ENCODE results near the gene ZC2HC1B. TPM values are rescaled to one million over a fixed set of nuclear protein-coding genes. Genes with fewer than 3 reads are reported as not detected.

Gene ZC2HC1B
- total and polyA plus RNA-seq, 10 of the 15 experiments (the other 5 are each of a cell fraction or from before 2014, with no cell fraction given): 0.09 to 0.36 (median 0.31) TPM; not detected in 5

- FAIRE-seq (no peak), DNase-seq (ENCODE audit: low read depth, low spot score) (no peak), ATAC-seq (no peak)
- no peaks in the 10 kb centered on the region for H4K20me1 ChIP-seq (ENCODE audit: control insufficient read depth, insufficient read depth)
- TF ChIP-seq EED (IDR thresholded peaks at IDR 0.05; ENCODE audit: low read depth): no peak
- TF ChIP-seq FOXK2 (IDR thresholded peaks at IDR 0.05): no peak
- no peak for TF ChIP-seq SUPT20H (IDR thresholded peaks at IDR 0.05; ENCODE audit: borderline replicate concordance, control insufficient read depth, low read depth, low read length)
- TF ChIP-seq, protein P1, sequence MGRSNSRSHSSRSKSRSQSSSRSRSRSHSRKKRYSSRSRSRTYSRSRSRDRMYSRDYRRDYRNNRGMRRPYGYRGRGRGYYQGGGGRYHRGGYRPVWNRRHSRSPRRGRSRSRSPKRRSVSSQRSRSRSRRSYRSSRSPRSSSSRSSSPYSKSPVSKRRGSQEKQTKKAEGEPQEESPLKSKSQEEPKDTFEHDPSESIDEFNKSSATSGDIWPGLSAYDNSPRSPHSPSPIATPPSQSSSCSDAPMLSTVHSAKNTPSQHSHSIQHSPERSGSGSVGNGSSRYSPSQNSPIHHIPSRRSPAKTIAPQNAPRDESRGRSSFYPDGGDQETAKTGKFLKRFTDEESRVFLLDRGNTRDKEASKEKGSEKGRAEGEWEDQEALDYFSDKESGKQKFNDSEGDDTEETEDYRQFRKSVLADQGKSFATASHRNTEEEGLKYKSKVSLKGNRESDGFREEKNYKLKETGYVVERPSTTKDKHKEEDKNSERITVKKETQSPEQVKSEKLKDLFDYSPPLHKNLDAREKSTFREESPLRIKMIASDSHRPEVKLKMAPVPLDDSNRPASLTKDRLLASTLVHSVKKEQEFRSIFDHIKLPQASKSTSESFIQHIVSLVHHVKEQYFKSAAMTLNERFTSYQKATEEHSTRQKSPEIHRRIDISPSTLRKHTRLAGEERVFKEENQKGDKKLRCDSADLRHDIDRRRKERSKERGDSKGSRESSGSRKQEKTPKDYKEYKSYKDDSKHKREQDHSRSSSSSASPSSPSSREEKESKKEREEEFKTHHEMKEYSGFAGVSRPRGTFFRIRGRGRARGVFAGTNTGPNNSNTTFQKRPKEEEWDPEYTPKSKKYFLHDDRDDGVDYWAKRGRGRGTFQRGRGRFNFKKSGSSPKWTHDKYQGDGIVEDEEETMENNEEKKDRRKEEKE (IDR thresholded peaks at IDR 0.05): no peak
- TF ChIP-seq IKZF2 (IDR thresholded peaks at IDR 0.05): no peak
- TF ChIP-seq RCOR1 (conservative IDR thresholded peaks at IDR 0.05; ENCODE audit: low read depth, low read length): no peak
- TF ChIP-seq CREM (IDR thresholded peaks at IDR 0.05; ENCODE audit: low read depth): no peak
- TF ChIP-seq SMARCA5 (IDR thresholded peaks at IDR 0.05): no peak
- TF ChIP-seq, protein P2, sequence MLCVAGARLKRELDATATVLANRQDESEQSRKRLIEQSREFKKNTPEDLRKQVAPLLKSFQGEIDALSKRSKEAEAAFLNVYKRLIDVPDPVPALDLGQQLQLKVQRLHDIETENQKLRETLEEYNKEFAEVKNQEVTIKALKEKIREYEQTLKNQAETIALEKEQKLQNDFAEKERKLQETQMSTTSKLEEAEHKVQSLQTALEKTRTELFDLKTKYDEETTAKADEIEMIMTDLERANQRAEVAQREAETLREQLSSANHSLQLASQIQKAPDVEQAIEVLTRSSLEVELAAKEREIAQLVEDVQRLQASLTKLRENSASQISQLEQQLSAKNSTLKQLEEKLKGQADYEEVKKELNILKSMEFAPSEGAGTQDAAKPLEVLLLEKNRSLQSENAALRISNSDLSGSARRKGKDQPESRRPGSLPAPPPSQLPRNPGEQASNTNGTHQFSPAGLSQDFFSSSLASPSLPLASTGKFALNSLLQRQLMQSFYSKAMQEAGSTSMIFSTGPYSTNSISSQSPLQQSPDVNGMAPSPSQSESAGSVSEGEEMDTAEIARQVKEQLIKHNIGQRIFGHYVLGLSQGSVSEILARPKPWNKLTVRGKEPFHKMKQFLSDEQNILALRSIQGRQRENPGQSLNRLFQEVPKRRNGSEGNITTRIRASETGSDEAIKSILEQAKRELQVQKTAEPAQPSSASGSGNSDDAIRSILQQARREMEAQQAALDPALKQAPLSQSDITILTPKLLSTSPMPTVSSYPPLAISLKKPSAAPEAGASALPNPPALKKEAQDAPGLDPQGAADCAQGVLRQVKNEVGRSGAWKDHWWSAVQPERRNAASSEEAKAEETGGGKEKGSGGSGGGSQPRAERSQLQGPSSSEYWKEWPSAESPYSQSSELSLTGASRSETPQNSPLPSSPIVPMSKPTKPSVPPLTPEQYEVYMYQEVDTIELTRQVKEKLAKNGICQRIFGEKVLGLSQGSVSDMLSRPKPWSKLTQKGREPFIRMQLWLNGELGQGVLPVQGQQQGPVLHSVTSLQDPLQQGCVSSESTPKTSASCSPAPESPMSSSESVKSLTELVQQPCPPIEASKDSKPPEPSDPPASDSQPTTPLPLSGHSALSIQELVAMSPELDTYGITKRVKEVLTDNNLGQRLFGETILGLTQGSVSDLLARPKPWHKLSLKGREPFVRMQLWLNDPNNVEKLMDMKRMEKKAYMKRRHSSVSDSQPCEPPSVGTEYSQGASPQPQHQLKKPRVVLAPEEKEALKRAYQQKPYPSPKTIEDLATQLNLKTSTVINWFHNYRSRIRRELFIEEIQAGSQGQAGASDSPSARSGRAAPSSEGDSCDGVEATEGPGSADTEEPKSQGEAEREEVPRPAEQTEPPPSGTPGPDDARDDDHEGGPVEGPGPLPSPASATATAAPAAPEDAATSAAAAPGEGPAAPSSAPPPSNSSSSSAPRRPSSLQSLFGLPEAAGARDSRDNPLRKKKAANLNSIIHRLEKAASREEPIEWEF (IDR thresholded peaks at IDR 0.05; ENCODE audit: insufficient replicate concordance, low read depth, low read length): no peak
- no peak for TF ChIP-seq NFIC (IDR thresholded peaks at IDR 0.05; ENCODE audit: low read depth, low read length)
- TF ChIP-seq RFX5 (IDR thresholded peaks at IDR 0.05; ENCODE audit: low read depth, low read length): no peak
- TF ChIP-seq SMAD5 (IDR thresholded peaks at IDR 0.05; ENCODE audit: low read depth): no peak
- TF ChIP-seq TCF7 (IDR thresholded peaks at IDR 0.05; ENCODE audit: borderline replicate concordance): no peak
- no peak for TF ChIP-seq TCF12 (IDR thresholded peaks at IDR 0.05; ENCODE audit: low read depth, low read length)
- TF ChIP-seq CBX3 (IDR thresholded peaks at IDR 0.05; ENCODE audit: borderline replicate concordance, low read depth): no peak
- no peak for TF ChIP-seq JUNB (IDR thresholded peaks at IDR 0.05)
- TF ChIP-seq ZNF622 (IDR thresholded peaks at IDR 0.05): no peak
- TF ChIP-seq NRF1 (conservative IDR thresholded peaks at IDR 0.05; ENCODE audit: low read depth, low read length): no peak
- no peaks in the 10 kb centered on the region for H3K4me1 ChIP-seq (ENCODE audit: control insufficient read depth, insufficient read depth, low read length)
- WGBS (ENCODE audit: insufficient coverage, insufficient replicate concordance, low lambda C conversion rate, missing lambda C conversion rate): 62% methylated on average over 5 of the region's 5 CpGs
- H3K27me3 ChIP-seq (replicated peaks in 1 of 2; ENCODE audit: control insufficient read depth in 2 of 2, insufficient read depth in 2 of 2, low read length in 1 of 2): no peaks in the 10 kb centered on the region
- H3K4me3 ChIP-seq: no peak overlapping the region
- H3K27ac ChIP-seq (ENCODE audit: control insufficient read depth, insufficient read depth): no peak overlapping the region
- RAD21 ChIA-PET (ENCODE audit: unreplicated experiment): no interaction called here
- no peaks in the 10 kb centered on the region for H3K79me2 ChIP-seq (ENCODE audit: control insufficient read depth, insufficient read depth, low read length)
- POLR2A ChIA-PET: interaction anchor here (0.7 kb wide), 1 partner anchor 47 kb away, joined by 3 read pairs; no protein-coding TSS in a partner anchor
- no TSS peak for BruUV-seq (replicated peaks)
- CTCF ChIA-PET: interaction anchor here (1.2 to 1.3 kb wide), 2 partner anchors 28 to 45 kb away, joined by 3 read pairs; no protein-coding TSS in a partner anchor
- SMC1A ChIA-PET (ENCODE audit: uncharacterized antibody, unreplicated experiment): interaction anchor here (0.7 kb wide), 1 partner anchor 36 kb away, joined by 3 read pairs; no protein-coding TSS in a partner anchor
- H3K4me2 ChIP-seq (ENCODE audit: control insufficient read depth, insufficient read depth): no peak overlapping the region
- intact Hi-C loops (cut with micrococcal nuclease; ENCODE audit: unreplicated experiment): no loop called here
- H3K9me3 ChIP-seq (replicated peaks; ENCODE audit: control insufficient read depth, insufficient read depth, low read length): no peaks in the 10 kb centered on the region
- in situ Hi-C loops (cut with MboI): no loop called here
- H3K36me3 ChIP-seq (ENCODE audit: control insufficient read depth in 2 of 2, insufficient read depth in 2 of 2, low read length in 1 of 2): peaks cover 0 to 3% of the 10 kb centered on the region in 2 experiments; a peak in 2 of 4 replicates
- no peak overlapping the region for H3K9ac ChIP-seq (ENCODE audit: control insufficient read depth, insufficient read depth, low read length)
- no peak overlapping the region for H2AFZ ChIP-seq (ENCODE audit: control insufficient read depth, low read depth, low read length)
These were observed 103.6 kb downstream of the ZC2HC1B start for GRCh38 chr6:143967706-143968376.
